ENCODE data around the gene ACR. TPM values are rescaled to one million over a fixed set of nuclear protein-coding genes. Genes with fewer than 3 reads are reported as not detected.

The ACR gene
- total RNA-seq, 2 donors from 2014 or later, result 0.18 TPM; not detected in 1

DNA sequence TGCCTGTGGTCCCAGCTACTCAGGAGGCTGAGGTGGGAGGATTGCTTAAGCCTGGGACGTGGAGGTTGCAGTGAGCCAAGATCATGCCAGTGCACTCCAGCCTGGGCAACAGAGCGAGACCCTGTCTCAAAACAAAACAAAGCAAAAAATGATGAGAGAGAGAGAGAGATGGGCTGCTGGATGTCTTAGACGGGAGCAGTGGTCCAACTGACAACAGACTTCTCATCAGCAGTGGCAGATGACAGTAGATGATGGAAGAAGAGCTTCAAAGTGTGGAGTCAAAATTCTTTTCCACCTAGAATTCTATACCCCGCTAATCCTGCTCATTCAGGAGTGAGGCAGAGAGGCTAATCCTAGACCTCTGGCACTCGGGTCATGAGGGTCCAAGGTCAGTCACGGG, 29.0 kb upstream of the ACR start:
- H3K36me3 ChIP-seq (ENCODE audit: control insufficient read depth, insufficient read depth, low read length), result no peaks in the 10 kb centered on the region
- WGBS, 2 experiments (ENCODE audit: insufficient coverage in 1 of 2, insufficient read length in 1 of 2), result 94 to 96% methylated on average over 4 to 6 of the region's 6 CpGs
- no peaks in the 10 kb centered on the region for H3K9me3 ChIP-seq (ENCODE audit: control insufficient read depth, low read length)
- Mint-ChIP-seq H3K27ac (no peak overlapping the region), H3K4me3 (no peak overlapping the region), H3K4me1 (no peaks in the 10 kb centered on the region), H3K27me3 (ENCODE audit: insufficient read depth) (no peaks in the 10 kb centered on the region), H3K36me3 (ENCODE audit: low read depth) (peaks cover 8% of the 10 kb centered on the region), H3K9me3 (no peaks in the 10 kb centered on the region)
- H3K4me1 ChIP-seq (ENCODE audit: control insufficient read depth, insufficient read depth, low read length), result no peaks in the 10 kb centered on the region
- no peak overlapping the region for H3K4me3 ChIP-seq (ENCODE audit: low read length)
- H3K27ac ChIP-seq (ENCODE audit: low read depth, low read length), result no peak overlapping the region
- no peak overlapping the region for H3K9ac ChIP-seq (ENCODE audit: extremely low read depth, low read length, poor library complexity, severe bottlenecking)
- no peak for DNase-seq
- no peak for TF ChIP-seq CTCF (conservative IDR thresholded peaks at IDR 0.05)
- no peaks in the 10 kb centered on the region for H3K27me3 ChIP-seq (ENCODE audit: control insufficient read depth, insufficient read depth, low read length, poor library complexity, severe bottlenecking)

DNA sequence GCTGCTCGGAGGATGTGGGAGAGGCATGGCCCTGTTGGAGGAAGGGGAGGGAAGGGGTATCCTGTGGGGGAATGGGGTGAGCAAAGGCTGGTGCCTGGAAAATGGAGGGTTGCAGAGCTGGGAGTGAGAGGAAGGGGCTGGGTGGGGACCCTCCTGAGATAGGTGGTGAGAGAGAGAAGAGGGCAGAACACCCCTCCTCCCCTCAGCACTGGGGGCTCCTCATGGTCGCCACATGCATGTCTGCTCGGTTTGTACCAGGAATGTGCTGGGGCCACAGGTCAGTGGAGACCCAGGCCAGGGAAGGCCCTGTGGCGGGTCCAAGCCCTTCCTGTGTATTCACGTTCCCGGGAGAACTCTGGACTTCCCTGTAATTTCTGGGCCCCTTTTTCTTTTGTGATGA, 27.8 kb upstream of the ACR start:
- Histone ChIP-seq H3K4me3 (ENCODE audit: low read length) (no peak overlapping the region), H3K9ac (ENCODE audit: extremely low read depth, low read length, poor library complexity, severe bottlenecking) (no peak overlapping the region), H3K36me3 (ENCODE audit: control insufficient read depth, insufficient read depth, low read length) (peaks cover 2% of the 10 kb centered on the region), H3K4me1 (ENCODE audit: control insufficient read depth, insufficient read depth, low read length) (no peaks in the 10 kb centered on the region), H3K27me3 (ENCODE audit: control insufficient read depth, insufficient read depth, low read length, poor library complexity, severe bottlenecking) (no peaks in the 10 kb centered on the region), H3K9me3 (ENCODE audit: control insufficient read depth, low read length) (no peaks in the 10 kb centered on the region), H3K27ac (ENCODE audit: low read depth, low read length) (no peak overlapping the region)
- Mint-ChIP-seq H3K27me3 (ENCODE audit: insufficient read depth) (peaks cover under 1% of the 10 kb centered on the region), H3K36me3 (ENCODE audit: low read depth) (peaks cover 8% of the 10 kb centered on the region), H3K4me1 (no peaks in the 10 kb centered on the region), H3K9me3 (no peaks in the 10 kb centered on the region), H3K4me3 (no peak overlapping the region), H3K27ac (no peak overlapping the region)
- no peak for TF ChIP-seq CTCF (conservative IDR thresholded peaks at IDR 0.05)
- DNase-seq, result peak; percentile 35
- 91 to 100% methylated on average over 3 to 6 of the region's 6 CpGs for WGBS, 2 experiments (ENCODE audit: insufficient coverage in 1 of 2, insufficient read length in 1 of 2)

DNA sequence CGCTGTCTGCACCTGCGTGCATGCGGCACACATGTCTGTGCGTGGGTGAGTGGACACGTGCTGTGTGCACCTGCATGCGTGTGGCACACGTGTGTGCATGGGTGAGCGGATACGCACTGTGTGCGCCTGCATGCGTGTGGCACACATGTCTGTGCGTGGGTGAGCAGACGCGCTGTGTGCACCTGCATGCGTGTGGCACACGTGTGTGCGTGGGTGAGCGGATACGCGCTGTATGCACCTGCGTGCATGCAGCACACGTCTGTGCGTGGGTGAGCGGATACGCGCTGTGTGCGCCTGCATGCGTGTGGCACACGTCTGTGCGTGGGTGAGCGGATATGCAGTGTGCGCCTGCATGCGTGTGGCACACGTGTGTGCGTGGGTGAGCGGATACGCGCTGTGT, 27.1 kb upstream of the ACR start:
- no peak for TF ChIP-seq CTCF (conservative IDR thresholded peaks at IDR 0.05)
- H3K9me3 ChIP-seq (ENCODE audit: control insufficient read depth, low read length), result no peaks in the 10 kb centered on the region

More for the DNA sequence above, 27.1 kb upstream of the ACR start:
- no peaks in the 10 kb centered on the region for H3K4me1 ChIP-seq (ENCODE audit: control insufficient read depth, insufficient read depth, low read length)
- no peaks in the 10 kb centered on the region for H3K9me3 Mint-ChIP-seq
- WGBS, 2 experiments (ENCODE audit: insufficient coverage in 1 of 2, insufficient read length in 1 of 2), result 95 to 97% methylated on average over 38 of the region's 38 CpGs
- no peak overlapping the region for H3K4me3 ChIP-seq (ENCODE audit: low read length)
- no peak overlapping the region for H3K27ac ChIP-seq (ENCODE audit: low read depth, low read length)
- no peaks in the 10 kb centered on the region for H3K27me3 ChIP-seq (ENCODE audit: control insufficient read depth, insufficient read depth, low read length, poor library complexity, severe bottlenecking)
- peaks cover 2% of the 10 kb centered on the region for H3K27me3 Mint-ChIP-seq (ENCODE audit: insufficient read depth)
- DNase-seq, result no peak
- peaks cover 3% of the 10 kb centered on the region for H3K36me3 ChIP-seq (ENCODE audit: control insufficient read depth, insufficient read depth, low read length)
- peak overlapping the region; percentile 7 for H3K27ac Mint-ChIP-seq
- H3K4me1 Mint-ChIP-seq, result no peaks in the 10 kb centered on the region
- H3K4me3 Mint-ChIP-seq, result no peak overlapping the region
- peaks cover 8% of the 10 kb centered on the region for H3K36me3 Mint-ChIP-seq (ENCODE audit: low read depth)
- no peak overlapping the region for H3K9ac ChIP-seq (ENCODE audit: extremely low read depth, low read length, poor library complexity, severe bottlenecking)
